Measurements from ENCODE around the gene MRPL42. TPM values are rescaled to one million over a fixed set of nuclear protein-coding genes. Genes with fewer than 3 reads are reported as not detected.

Gene MRPL42
- total RNA-seq, 1 experiment from 2014 or later, result 108 TPM

GRCh38 chr12:93514853-93515252, 47.5 kb downstream of the MRPL42 start:
- H2AFZ ChIP-seq (ENCODE audit: low read length), result no peak overlapping the region
- no peaks in the 10 kb centered on the region for H3K9me3 Mint-ChIP-seq
- TF ChIP-seq CTCF (conservative IDR thresholded peaks at IDR 0.05), result no peak
- H3K79me1 ChIP-seq (ENCODE audit: insufficient read depth, low read depth, low read length, poor library complexity, severe bottlenecking), result no peaks in the 10 kb centered on the region
- H3K9ac ChIP-seq (ENCODE audit: extremely low read depth, insufficient read length, low read length), result no peak overlapping the region
- no peak overlapping the region for H3K27ac ChIP-seq (ENCODE audit: insufficient read length, low read depth, low read length)
- no peaks in the 10 kb centered on the region for H3K9me3 ChIP-seq (ENCODE audit: control insufficient read depth, low read depth, low read length)
- H2BK15ac ChIP-seq (ENCODE audit: low read depth, low read length), result no peak overlapping the region
- no peaks in the 10 kb centered on the region for H4K20me1 ChIP-seq (ENCODE audit: control insufficient read depth, insufficient read depth, insufficient read length)
- no peaks in the 10 kb centered on the region for H3K23me2 ChIP-seq (ENCODE audit: insufficient read length, low read depth, low read length, poor library complexity, severe bottlenecking)
- H3K27ac Mint-ChIP-seq, result no peak overlapping the region
- 0 out of 7 replicates have a peak, but pooled peaks cover 0 to 3% (median 1%) of the 10 kb centered on the region in 3 experiments for H3K36me3 Mint-ChIP-seq (ENCODE audit: insufficient read depth in 1 of 3, low read depth in 3 of 3)
- no peaks in the 10 kb centered on the region for H3K4me1 Mint-ChIP-seq
- H3K14ac ChIP-seq (ENCODE audit: insufficient read depth, low read length), result no peak overlapping the region
- H3K79me2 ChIP-seq (ENCODE audit: insufficient read depth, low read length), result no peaks in the 10 kb centered on the region
- no peak overlapping the region for H2BK20ac ChIP-seq (ENCODE audit: low read depth, low read length, poor library complexity, severe bottlenecking)
- no peak overlapping the region for H3K23ac ChIP-seq (ENCODE audit: insufficient read length, low read depth, low read length)
- no peak overlapping the region for H3K18ac ChIP-seq (ENCODE audit: insufficient read length, low read depth, low read length)
- DNase-seq, result no peak
- H3K4ac ChIP-seq (ENCODE audit: low read depth, low read length), result no peak overlapping the region
- no peak overlapping the region for H3K4me2 ChIP-seq (ENCODE audit: insufficient read depth, insufficient read length, low read length)
- WGBS (ENCODE audit: extremely low coverage, insufficient read length, low lambda C conversion rate), result no CpG with 5 or more reads among the region's 5 CpGs
- no peaks in the 10 kb centered on the region for H3K4me1 ChIP-seq (ENCODE audit: insufficient read depth, low read length)
- H2BK12ac ChIP-seq (ENCODE audit: insufficient read length, low read depth, low read length), result no peak overlapping the region
- no peaks in the 10 kb centered on the region for H3K27me3 Mint-ChIP-seq (ENCODE audit: low read depth)
- H4K5ac ChIP-seq (ENCODE audit: insufficient read length, low read depth, low read length), result no peak overlapping the region
- no peak overlapping the region for H3T11ph ChIP-seq (ENCODE audit: low read length)
- no peak overlapping the region for H2BK120ac ChIP-seq (ENCODE audit: low read depth, low read length, poor library complexity, severe bottlenecking)
- H2BK5ac ChIP-seq (ENCODE audit: insufficient read length, low read length), result no peak overlapping the region
- H2AK5ac ChIP-seq (ENCODE audit: insufficient read length, low read length), result no peak overlapping the region
- H4K8ac ChIP-seq (replicated peaks; ENCODE audit: insufficient read length, low read depth, low read length), result no peak overlapping the region
- no peaks in the 10 kb centered on the region; the same call in 1 of the 2 replicates for H3K27me3 ChIP-seq (ENCODE audit: insufficient read depth, low read length)
- H3K56ac ChIP-seq (ENCODE audit: insufficient read length, low read depth, low read length), result no peak overlapping the region
- no peak overlapping the region for H3K4me3 Mint-ChIP-seq
- H4K91ac ChIP-seq (ENCODE audit: insufficient read length, low read depth, low read length), result no peak overlapping the region

Data from H9 (cell line).